IPS-18c (cell line): ENCODE data around the gene MCTP2.

Experiments
- H3K4me3 ChIP-seq: 2 replicates; pipeline ENCODE4 v1.7.0; 2013; ENCODE audit warnings: low read depth, mild to moderate bottlenecking, low read length, moderate library complexity; ENCODE audit not compliant: insufficient read depth
- H3K9me3 ChIP-seq: one replicate; pipeline ENCODE4 v1.6.1; 2013; ENCODE audit warnings: mild to moderate bottlenecking, low read length, moderate library complexity; ENCODE audit not compliant: control insufficient read depth, insufficient read depth

MCTP2 gene

DNA sequence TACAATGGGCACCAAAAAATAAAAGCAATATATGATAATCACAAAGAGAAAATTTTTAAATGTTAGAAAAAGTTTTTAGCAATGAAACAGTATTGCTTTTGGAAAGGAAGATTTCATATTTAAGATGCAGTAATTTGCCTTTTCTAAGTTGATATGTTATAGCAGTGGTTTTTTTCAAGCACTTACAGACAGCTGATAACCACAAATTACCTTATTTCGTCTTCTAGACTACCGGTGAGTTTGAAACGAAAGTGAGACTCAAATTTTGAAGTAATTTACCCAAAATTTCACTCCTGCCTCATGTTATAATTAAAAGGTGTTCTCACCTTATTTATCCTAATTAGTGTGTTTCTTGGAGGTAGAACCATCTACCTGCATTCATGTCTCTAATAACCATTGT is 207.8 kb downstream of the MCTP2 start:
- no peak overlapping the region for H3K4me3 ChIP-seq
- no peaks in the 10 kb centered on the region for H3K9me3 ChIP-seq

DNA sequence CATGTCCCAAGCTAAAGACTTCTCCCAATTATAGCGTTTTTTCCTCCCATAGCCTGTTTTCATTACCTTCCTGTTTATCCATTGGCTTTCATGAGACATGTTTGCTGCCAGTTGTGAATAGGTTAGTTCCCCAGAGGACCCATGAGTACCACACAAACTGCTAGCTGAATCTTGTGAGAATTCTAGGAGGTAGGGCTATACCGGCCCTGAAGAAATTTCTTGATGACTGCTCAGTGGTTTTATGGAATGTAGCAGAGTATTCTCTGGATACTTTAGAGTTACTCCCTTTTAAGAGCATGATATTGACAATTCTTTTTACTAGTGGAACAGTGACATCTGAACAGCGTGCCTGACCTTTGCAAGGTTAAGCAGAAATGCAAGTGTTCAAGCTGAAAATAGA is 210.4 kb downstream of the MCTP2 start:
- no peaks in the 10 kb centered on the region for H3K9me3 ChIP-seq

DNA sequence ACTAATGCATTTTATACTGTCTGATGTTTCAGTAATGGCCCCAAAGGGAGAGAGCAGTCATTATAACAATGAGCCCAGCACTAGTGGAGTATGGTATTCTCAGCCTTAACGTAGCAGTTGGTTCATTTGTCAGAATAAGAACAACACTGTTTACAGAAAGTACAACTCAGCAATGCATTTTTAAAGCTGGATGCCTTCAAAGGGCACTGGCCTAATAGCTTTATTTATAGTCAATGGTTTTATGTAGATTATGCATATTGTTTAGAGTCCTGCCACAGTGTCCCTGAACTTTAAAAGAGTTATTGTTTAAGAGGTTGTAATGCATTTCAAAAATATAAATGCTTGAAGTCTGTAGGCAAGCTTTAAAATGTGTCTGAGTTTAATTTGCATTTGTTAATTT is 211.1 kb downstream of the MCTP2 start:
- Histone ChIP-seq H3K4me3 (no peak overlapping the region), H3K9me3 (peaks cover 2% of the 10 kb centered on the region)

More for the DNA sequence above, 210.4 kb downstream of the MCTP2 start:
- H3K4me3 ChIP-seq = no peak overlapping the region

DNA sequence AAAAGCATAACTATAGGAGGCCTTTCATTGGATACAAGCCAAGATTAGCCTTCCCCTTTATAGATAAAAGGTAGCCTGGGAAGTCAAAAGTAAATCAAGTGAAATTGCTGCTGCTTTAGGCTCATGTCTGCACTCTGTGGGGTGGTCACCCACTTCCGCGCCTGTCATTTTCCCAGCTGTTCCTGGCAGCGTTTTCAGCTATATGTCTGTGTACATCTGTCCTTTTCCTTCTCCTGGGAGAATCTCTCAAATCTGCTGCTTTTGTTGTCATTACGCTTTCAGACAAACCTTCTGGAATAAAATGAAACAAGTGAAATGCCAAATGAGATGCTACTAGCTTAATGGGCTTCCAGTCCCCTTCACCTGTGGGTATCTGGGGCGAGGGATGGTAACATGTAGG is 211.8 kb downstream of the MCTP2 start:
- Histone ChIP-seq H3K9me3 (peaks cover 2% of the 10 kb centered on the region), H3K4me3 (no peak overlapping the region)

DNA sequence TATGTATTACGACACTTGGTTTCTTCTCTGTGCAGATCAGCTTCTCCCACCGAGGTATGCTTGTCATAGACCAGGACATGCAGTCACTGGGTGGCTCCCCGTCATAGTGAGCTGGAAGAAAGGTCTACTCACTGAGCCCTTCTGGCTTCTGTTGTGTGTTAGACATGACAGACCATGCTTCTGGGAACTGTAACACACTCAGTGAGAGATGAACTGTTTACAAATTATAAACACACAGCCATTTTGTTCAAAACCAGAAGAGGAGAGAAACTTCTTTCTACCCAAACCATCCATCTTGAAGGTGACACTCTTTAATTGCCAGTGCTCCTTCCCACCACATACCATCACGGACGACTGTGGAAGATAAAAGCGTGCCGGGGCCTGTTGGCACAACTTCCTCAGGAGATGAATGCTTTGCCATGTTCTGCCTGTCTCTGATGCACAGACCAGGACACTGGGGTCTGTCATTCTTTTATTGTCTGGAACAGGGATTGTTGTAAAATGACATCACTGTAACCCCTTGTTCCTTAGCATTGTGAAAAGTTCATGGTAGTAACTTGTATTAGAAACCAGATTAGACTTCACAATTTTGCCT is 214.3 kb downstream of the MCTP2 start:
- Histone ChIP-seq H3K4me3 (no peak overlapping the region), H3K9me3 (peaks cover 2% of the 10 kb centered on the region)

DNA sequence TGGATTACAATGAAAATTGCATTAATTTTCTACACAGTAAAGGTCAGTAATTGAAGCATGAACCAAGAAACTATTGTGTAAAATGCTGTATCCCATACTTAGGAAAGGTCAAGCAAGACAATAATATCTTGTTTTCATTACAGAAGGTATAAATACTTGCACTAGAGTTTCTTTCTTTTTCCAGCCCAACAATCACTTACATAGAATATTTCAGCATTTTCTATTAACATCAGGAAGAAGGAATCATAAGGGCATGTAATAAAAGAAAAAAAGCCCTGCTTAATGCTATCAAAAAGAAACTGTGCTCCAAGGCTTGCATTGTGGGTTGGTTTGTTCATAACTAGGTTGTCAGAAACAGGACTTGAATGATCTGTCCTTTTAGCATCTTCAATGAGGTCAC is 215.1 kb downstream of the MCTP2 start:
- H3K4me3 ChIP-seq = no peak overlapping the region

DNA sequence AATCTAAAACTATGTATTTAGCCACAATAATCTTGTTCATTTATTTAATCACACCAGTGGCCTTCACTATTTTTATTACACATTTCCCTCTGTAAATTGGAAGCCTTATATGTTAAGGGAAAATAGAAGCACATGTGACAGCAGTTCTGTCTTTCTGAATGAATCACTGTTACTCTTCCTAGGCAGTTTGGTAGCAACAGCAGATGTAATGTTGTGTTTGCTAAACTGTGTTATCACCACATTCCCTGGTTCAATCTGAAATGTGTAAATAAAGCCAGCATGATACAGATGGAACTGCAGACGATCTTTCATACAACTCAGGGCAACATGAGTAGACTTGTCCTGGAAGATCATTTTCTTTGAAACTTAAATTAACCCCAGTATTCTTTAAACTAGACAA is 220.1 kb downstream of the MCTP2 start:
- H3K4me3 ChIP-seq = no peak overlapping the region
- H3K9me3 ChIP-seq = peaks cover 2% of the 10 kb centered on the region

More for the DNA sequence above, 215.1 kb downstream of the MCTP2 start:
- H3K9me3 ChIP-seq = peaks cover 2% of the 10 kb centered on the region

DNA sequence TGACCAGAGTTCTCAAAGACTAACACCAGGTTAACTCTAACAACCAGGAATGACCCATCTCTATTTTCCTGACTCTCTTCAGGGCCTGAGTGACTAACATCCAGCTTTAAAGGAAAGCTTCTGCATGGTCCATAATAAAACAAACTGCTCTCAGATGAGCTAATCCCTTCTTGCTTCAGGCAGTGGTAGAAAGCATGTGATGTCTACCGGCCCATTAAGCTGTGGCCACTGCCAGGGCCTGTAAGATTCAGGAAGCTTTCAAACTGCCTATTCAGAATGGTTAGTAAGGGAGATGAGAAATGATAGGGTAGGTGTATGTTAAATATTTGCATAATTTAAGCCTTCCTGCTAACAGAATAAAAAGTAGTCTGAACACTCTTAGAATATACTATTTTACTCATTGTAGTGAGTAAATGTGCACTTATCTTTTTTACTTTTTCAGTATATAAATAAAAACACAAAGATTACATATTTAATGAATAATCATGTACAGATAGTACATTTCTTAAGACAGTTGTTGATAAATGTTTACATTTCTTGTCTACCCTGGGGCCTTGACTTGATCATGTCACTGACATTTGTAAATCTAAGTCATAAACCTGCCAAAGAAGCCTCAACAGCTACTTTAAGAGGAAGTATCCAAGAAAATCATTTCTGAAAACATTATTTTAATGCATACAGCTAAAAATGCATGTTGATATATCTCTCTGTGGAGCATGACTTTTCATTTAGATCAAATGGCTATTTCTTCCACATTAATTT is 222.0 kb downstream of the MCTP2 start:
- Histone ChIP-seq H3K4me3 (no peak overlapping the region), H3K9me3 (no peaks in the 10 kb centered on the region)

DNA sequence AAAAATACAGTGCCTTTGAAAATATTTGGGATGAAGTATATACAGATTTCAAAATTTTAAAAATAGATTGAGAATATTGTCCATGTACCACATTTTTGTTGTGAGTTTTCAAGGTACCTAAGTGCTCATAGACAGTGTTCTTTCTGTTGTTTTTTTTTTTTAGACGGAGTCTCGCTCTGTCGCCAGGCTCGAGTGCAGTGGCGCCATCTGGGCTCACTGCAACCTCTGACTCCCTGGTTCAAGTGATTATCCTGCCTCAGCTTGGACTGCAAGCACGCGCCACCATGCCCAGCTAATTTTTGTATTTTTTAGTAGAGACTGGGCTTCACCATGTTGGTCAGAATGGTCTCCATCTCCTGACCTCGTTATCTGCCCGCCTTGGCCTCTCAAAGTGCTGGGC is 223.9 kb downstream of the MCTP2 start:
- Histone ChIP-seq H3K9me3 (no peaks in the 10 kb centered on the region), H3K4me3 (no peak overlapping the region)

DNA sequence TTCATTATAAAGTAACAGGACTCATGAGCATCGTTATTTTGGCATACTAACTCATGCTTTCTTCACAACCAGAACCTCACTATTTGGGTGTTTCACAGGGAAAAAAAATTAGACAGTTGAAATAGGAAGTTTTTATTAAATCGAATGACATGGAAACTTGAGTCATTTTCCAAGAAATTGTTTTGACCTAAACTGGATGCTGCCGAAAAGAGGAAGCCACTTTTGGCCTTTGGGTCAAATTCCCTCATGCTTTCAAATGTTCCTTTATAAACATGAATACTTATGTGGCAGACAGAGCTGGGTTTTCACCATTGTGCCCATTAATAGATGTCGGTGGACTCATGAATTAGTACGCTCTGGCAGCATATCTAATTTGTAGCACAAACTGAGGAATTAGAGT is 224.9 kb downstream of the MCTP2 start:
- H3K9me3 ChIP-seq = no peaks in the 10 kb centered on the region
- H3K4me3 ChIP-seq = no peak overlapping the region

DNA sequence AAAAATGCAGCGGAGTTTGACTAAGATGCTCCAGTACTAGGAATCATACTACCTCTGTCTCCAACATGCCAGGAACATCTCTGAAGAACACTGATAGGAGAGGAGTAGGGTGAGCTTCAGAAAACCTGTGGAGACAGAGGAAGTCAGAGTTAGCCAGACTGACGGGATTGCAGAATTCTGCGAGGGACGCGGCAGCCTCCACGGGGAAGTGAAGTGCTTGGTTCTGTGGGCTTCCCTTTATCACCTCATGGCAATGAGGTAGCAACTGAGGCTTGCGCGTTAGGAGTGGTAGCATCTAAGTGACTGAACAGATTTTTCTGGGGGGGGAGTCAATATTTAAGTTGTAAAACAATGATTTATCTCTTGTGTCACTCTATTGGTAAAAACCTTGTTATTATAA is 226.3 kb downstream of the MCTP2 start:
- Histone ChIP-seq H3K4me3 (no peak overlapping the region), H3K9me3 (no peaks in the 10 kb centered on the region)

DNA sequence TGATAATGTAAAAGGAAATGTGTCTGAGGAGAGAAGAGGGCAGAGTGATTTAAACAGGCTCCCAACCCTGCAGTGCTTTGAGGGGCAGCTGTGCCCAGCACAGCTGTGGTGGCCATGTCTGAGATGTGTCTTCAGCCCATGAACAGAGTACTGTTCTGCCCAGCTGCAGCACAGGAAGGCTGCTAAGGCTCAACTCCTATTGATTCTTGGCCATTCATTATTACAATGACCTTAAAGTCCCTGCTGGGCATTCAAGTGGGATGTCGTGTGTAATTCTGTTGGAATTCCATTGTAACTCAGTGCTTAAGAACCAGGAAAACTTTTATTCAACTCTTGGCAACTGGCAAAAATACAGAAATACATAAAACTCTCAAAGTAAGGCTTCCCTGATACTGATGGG is 229.3 kb downstream of the MCTP2 start:
- Histone ChIP-seq H3K4me3 (no peak overlapping the region), H3K9me3 (no peaks in the 10 kb centered on the region)

DNA sequence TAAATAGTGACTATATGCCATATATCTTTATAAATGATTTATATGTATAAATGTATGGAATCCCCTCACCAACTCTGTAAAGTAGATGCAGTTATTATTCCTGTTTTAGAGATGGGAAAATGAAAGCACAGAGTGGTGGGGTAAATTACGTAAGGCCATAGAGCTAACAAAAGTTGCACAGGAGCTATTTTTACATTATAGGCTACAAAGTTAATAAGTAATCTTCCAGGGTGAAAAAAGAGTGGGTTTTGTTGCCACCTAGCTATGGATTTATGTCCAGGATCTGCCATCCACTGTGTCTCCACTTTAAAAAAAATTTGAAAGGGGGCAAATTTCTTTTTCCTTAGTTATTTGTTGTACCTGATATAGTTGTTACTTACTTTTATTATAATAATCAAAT is 235.7 kb downstream of the MCTP2 start:
- H3K9me3 ChIP-seq = no peaks in the 10 kb centered on the region
- no peak overlapping the region for H3K4me3 ChIP-seq

DNA sequence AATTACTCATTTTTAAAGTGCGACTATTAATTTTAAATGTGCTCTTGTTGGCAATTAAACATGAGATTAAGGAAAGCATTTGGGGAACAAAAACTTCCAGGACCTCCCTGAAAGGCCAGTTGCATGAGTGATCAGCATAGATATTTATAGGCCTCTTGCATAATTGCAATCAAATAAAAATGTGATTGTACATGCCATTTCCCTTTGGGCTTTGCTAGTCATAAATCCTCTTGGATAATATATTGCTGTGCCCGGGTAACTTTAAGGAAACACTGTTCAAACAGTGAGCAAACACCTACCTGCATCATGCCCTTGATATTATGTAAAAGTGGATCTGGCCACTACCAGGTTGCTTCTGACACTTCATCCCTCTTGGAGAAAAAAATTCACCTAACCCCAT is 239.1 kb downstream of the MCTP2 start:
- Histone ChIP-seq H3K9me3 (no peaks in the 10 kb centered on the region), H3K4me3 (no peak overlapping the region)

DNA sequence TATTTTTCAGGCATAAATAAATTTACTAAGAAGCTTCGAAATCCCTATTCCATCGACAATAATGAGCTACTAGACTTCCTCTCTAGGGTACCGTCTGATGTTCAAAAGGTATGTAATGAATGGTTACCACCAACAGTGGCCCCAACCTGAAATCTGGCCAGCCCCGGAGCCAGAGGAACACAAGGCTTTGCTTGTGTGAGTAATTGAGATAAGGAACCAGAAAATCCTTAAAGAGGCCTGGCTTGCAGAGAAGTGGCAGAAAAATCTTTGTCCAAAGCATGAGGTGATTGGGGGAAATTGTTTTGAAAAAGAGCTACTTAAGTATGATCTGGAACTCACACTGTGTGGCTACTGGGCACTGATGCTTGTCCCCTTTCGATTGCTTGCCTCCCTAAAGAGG is 245.3 kb downstream of the MCTP2 start:
- Histone ChIP-seq H3K4me3 (no peak overlapping the region), H3K9me3 (no peaks in the 10 kb centered on the region)

DNA sequence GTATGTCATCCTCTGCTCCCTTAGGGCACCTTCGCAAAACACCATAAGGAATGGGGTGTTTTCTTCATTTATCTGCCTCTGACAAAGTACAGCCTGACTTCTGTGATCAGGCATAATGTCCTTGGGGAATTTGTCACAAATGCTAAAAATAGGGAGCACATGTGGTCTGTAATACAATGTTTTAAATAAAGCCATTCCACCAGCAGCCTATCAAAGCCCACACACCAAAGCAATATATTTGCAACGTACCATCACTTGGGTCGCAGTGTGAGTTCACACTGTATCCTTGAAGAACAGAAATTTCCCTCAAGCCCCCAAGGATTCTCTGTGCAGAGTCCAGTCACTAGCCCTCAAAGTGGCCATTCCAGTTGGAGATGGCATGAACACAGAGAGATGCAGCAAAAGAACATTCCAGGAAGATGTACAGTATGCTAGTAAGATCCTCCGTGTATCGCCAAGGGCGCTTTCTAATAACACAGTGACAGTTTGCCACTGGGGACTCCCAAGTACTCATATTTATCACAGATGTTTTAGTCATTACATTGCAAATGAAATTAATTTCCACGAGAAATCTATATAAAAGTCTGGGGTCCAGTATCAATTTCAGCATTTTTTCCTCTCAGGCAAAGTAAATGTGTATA is 246.7 kb downstream of the MCTP2 start:
- H3K4me3 ChIP-seq = no peak overlapping the region

DNA sequence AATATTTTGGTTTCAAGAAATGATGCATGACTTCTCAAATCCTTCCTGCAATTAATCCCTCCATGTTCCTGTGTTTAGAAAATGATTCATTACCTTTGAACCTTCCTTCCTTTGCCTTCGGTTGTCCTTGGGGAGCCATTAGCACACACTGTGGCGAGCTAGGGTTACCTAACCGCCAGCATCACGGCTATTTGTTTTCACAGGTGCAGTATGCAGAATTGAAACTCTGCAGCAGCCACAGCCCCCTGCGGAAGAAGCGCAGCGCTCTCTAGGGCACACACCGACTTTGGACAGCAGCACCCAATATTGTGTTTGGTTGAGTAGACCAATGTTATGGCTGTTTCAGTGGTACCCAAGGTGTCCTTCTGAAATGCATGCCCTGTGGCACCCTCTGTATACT is 247.4 kb downstream of the MCTP2 start:
- Histone ChIP-seq H3K4me3 (no peak overlapping the region), H3K9me3 (no peaks in the 10 kb centered on the region)

More for the DNA sequence above, 246.7 kb downstream of the MCTP2 start:
- no peaks in the 10 kb centered on the region for H3K9me3 ChIP-seq

DNA sequence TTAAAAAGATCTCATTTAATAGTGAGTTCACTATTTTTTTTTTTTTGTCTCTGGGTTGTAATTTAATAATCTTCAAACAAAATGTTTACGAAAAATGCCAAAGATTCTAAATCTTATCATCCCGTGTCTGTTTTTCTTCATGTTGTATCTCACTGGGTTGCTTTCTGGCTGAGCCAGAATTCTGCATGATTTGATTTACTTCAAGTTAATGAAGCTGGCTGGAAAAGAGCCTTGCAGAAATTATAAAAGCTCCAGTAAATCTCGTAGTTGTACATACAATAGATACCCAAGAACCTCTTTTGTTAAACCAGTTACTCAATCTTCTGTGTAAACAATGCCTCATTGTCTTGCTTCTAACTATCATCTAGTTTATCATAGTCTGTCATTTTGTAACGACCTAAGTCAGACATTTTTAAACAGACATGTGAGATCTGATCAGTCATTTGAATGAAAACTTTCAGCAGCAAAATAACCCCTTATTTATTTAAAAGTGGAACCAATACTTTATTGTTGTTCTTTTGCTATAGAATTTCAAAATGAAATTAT is 249.0 kb downstream of the MCTP2 start:
- Histone ChIP-seq H3K9me3 (no peaks in the 10 kb centered on the region), H3K4me3 (no peak overlapping the region)
